ENCODE data around the gene TSBP1.

- TF ChIP-seq CTCF (IDR thresholded peaks at IDR 0.05): no peak
- no peak for TF ChIP-seq POLR2A (IDR thresholded peaks at IDR 0.05)
- TF ChIP-seq POLR2AphosphoS5 (IDR thresholded peaks at IDR 0.05): no peak
Observed at GRCh38 chr6:32391505-32391904, 19.8 kb upstream of the TSBP1 start.

All from sigmoid colon (tissue), 4 donors.